ENCODE data around the gene DVL1.

DVL1 gene

DNA sequence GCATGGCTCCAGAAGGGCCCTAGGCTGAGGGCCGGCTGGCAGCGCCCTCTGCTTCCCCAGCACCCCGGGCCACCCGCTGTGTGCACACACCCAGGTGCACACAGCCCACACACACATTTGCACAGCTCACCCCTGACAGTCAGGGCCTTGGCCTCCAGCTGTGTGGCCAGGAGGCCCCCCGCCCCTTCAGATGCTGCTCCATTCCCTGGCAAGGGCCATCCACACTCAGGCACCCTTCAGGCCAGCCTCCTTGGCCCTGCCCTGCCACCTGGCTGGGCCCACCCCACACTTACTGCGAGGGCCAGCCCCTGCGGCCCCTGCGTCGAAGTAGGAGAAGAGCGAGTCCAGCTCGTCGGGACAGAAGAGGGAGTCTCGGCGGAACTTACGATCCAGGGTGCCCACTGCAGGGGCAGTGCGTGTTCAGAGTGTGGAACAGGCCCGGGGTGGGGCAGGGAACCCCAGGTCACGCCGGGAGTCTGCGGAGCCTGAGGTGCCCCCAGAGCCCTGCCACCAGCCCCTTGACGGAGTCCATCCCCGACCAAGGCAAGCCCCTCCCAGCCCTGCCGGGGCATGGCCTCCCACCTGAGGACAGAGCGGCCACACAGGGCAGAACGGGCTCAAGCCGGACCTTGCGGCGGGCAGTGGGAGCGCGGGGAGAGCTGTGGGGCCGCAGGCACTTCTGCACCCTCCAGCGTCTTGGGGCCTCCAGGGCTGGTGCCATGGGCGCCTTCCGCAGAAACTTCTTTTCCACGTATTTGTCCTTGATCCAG is 53.9 kb downstream of the DVL1 start:
- DNase-seq (ENCODE audit: extremely low read depth, insufficient read length): no peak
- H3K4me3 ChIP-seq (replicated peaks; ENCODE audit: low read depth, low read length): no peak overlapping the region
- no peaks in the 10 kb centered on the region for H3K36me3 ChIP-seq (ENCODE audit: control insufficient read depth, insufficient read depth, low read length)
- H3K27me3 ChIP-seq (replicated peaks; ENCODE audit: control insufficient read depth, insufficient read depth, low read length): no peaks in the 10 kb centered on the region
- TF ChIP-seq, protein P1, sequence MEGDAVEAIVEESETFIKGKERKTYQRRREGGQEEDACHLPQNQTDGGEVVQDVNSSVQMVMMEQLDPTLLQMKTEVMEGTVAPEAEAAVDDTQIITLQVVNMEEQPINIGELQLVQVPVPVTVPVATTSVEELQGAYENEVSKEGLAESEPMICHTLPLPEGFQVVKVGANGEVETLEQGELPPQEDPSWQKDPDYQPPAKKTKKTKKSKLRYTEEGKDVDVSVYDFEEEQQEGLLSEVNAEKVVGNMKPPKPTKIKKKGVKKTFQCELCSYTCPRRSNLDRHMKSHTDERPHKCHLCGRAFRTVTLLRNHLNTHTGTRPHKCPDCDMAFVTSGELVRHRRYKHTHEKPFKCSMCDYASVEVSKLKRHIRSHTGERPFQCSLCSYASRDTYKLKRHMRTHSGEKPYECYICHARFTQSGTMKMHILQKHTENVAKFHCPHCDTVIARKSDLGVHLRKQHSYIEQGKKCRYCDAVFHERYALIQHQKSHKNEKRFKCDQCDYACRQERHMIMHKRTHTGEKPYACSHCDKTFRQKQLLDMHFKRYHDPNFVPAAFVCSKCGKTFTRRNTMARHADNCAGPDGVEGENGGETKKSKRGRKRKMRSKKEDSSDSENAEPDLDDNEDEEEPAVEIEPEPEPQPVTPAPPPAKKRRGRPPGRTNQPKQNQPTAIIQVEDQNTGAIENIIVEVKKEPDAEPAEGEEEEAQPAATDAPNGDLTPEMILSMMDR (IDR thresholded peaks at IDR 0.05; ENCODE audit: insufficient read depth, low read length, poor library complexity, severe bottlenecking): no peak

DNA sequence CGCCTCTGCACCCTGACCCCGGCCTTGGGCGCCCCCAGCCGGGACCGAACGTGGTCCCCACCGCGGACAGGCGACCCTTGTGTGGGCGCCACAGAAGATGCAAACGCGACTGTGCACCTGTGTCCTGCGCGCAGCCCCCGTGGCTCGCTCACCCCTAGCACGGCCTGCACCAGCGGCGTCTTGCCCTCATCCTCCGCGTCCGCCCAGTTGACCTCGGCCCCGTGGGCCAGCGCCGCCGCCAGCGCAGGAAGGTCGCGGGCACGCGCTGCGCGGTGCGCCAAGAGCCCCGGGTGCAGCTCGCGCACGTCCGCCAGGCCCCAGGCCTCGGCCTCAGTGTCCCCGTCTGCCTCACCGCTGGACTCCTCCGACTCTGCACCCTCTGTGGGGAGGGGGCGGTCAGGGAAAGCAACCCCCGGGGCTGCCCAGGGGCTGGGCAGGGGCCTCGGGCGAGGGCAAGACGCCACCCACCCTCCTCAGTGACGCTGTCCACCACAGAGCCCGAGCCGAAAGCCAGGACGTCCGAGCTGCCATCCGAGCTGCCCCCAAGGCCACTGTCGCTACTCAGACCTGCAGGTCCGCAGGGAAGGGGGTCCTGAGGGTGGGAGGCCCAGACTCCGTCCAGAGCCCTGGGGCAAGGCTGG is 54.8 kb downstream of the DVL1 start:
- H3K36me3 ChIP-seq (ENCODE audit: control insufficient read depth, insufficient read depth, low read length): no peaks in the 10 kb centered on the region
- no peak overlapping the region for H3K4me3 ChIP-seq (replicated peaks; ENCODE audit: low read depth, low read length)
- H3K27me3 ChIP-seq (replicated peaks; ENCODE audit: control insufficient read depth, insufficient read depth, low read length): no peaks in the 10 kb centered on the region
- no peak for DNase-seq (ENCODE audit: extremely low read depth, insufficient read length)
- TF ChIP-seq, protein P1 (IDR thresholded peaks at IDR 0.05; ENCODE audit: insufficient read depth, low read length, poor library complexity, severe bottlenecking): no peak

DNA sequence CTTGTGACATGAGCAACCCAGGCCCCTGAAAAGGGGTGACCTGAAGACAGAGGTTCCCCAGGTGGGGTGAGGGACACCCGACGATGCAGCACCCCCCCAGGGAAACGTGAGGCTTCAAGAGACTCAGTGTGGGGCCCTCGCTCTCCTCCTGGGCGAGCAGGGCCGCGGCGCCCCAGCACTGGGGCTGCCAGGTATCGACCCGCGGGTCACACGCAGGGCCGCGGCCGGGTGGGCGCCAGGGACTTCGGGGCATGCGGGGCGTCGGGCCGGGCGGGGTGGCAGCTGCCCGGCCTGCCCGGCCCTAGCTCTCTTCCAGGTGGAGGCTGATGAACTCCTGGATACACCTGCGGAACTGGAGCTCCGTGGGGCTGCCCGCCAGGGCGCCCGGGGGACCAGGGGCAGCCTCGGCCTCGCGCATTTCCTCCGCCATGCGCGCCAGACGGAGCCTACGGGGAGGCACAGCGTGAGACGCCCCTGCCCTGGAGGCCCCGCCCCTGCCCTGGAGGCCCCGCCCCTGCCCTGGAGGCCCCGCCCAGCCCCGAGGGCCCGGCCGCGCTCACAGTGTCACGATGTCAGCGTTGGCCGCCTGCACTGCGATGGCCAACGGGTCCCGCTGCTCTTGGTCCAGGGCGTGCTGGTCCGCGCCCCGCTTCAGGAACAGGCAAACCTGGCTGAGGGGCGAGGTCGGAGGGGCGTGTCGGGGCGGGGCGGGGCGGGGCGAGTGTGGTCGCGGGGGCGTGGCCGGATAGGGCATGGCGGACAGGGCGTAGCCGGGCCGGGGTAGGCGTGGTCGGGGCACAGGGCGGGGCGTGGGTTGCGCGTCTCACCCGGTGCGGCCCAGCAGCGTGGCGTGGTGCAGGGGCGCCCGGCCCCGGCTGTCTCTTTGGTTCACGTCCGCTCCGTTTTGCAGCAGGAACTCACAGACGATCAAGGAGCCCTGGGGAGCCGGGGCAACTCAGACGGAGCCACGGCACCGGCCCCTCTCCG is 55.7 kb downstream of the DVL1 start:
- TF ChIP-seq, protein P1 (IDR thresholded peaks at IDR 0.05; ENCODE audit: insufficient read depth, low read length, poor library complexity, severe bottlenecking): no peak
- DNase-seq (ENCODE audit: extremely low read depth, insufficient read length): peak; percentile 16
- Histone ChIP-seq H3K4me3 (replicated peaks; ENCODE audit: low read depth, low read length) (no peak overlapping the region), H3K36me3 (ENCODE audit: control insufficient read depth, insufficient read depth, low read length) (no peaks in the 10 kb centered on the region), H3K27me3 (replicated peaks; ENCODE audit: control insufficient read depth, insufficient read depth, low read length) (no peaks in the 10 kb centered on the region)

DNA sequence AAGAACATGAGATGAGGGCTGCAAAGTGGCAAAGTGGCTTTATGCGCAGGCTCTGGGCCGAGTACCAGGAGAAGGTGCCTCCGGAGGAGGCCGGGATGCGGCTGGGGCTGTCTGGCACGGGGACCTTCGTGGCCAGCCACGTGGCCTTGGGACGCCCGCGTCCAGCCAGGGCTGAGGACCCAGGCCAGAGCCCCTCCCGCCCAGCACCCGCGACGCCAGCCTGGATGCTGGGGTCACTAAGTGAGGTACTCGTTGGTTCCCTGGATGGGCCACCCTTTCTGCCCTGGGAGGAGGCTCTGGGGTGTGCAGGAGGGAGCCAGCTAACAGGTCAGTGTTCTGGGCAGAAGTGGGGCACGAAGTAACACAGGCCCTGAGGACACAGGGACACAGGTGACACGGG is 56.4 kb downstream of the DVL1 start:
- H3K4me3 ChIP-seq (replicated peaks; ENCODE audit: low read depth, low read length): no peak overlapping the region
- no peaks in the 10 kb centered on the region for H3K36me3 ChIP-seq (ENCODE audit: control insufficient read depth, insufficient read depth, low read length)
- TF ChIP-seq, protein P1 (IDR thresholded peaks at IDR 0.05; ENCODE audit: insufficient read depth, low read length, poor library complexity, severe bottlenecking): no peak
- DNase-seq (ENCODE audit: extremely low read depth, insufficient read length): no peak
- no peaks in the 10 kb centered on the region for H3K27me3 ChIP-seq (replicated peaks; ENCODE audit: control insufficient read depth, insufficient read depth, low read length)

DNA sequence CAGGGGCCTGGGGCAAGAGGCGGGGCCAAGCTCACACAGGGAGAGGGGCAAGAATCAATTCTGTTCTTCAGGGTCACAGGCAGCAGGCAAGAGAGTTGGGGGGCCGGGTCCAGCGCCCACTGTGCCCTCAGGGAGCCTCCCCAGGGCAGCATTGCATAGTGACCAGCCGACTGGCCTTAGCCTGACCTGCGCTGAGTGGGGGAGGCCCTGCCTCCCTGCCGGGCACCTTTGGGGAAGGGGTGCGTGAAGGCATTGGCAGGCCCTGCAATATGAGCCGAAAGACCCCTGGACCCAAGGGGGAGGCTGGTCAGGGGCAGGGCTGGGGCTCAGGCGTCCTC is 56.8 kb downstream of the DVL1 start:
- no peak for DNase-seq (ENCODE audit: extremely low read depth, insufficient read length)
- no peak overlapping the region for H3K4me3 ChIP-seq (replicated peaks; ENCODE audit: low read depth, low read length)
- TF ChIP-seq, protein P1 (IDR thresholded peaks at IDR 0.05; ENCODE audit: insufficient read depth, low read length, poor library complexity, severe bottlenecking): no peak
- no peaks in the 10 kb centered on the region for H3K27me3 ChIP-seq (replicated peaks; ENCODE audit: control insufficient read depth, insufficient read depth, low read length)
- no peaks in the 10 kb centered on the region for H3K36me3 ChIP-seq (ENCODE audit: control insufficient read depth, insufficient read depth, low read length)
